Body of pancreas (tissue), 4 donors: ENCODE data around the gene IGF1R.

Experiments used
- POLR2A ChIP-seq, 3 donors: fragments of 450-650 bp; IDR thresholded peaks; one replicate each; pipeline ENCODE4 v1.6.1; 2016; ENCODE audit warnings: antibody characterized with exemption in 3 of 3, mild to moderate bottlenecking in 2 of 3
- TF ChIP-seq, protein P1 (sequence below), 7 experiments: fragments of 450-650 bp in 4 of 7; fragments of 200-600 bp in 3 of 7; sonication (generic) in 3 of 7; IDR thresholded peaks; one replicate each; pipeline ENCODE4 v1.5.1; 2016 to 2019; ENCODE audit warnings: antibody characterized with exemption in 7 of 7

DNA sequence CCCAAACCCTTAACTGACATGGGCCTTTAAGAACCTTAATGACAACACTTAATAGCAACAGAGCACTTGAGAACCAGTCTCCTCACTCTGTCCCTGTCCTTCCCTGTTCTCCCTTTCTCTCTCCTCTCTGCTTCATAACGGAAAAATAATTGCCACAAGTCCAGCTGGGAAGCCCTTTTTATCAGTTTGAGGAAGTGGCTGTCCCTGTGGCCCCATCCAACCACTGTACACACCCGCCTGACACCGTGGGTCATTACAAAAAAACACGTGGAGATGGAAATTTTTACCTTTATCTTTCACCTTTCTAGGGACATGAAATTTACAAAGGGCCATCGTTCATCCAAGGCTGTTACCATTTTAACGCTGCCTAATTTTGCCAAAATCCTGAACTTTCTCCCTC is 309.3 kb downstream of the IGF1R start:
- no peak for TF ChIP-seq POLR2A (IDR thresholded peaks at IDR 0.05)
- TF ChIP-seq, protein P1, sequence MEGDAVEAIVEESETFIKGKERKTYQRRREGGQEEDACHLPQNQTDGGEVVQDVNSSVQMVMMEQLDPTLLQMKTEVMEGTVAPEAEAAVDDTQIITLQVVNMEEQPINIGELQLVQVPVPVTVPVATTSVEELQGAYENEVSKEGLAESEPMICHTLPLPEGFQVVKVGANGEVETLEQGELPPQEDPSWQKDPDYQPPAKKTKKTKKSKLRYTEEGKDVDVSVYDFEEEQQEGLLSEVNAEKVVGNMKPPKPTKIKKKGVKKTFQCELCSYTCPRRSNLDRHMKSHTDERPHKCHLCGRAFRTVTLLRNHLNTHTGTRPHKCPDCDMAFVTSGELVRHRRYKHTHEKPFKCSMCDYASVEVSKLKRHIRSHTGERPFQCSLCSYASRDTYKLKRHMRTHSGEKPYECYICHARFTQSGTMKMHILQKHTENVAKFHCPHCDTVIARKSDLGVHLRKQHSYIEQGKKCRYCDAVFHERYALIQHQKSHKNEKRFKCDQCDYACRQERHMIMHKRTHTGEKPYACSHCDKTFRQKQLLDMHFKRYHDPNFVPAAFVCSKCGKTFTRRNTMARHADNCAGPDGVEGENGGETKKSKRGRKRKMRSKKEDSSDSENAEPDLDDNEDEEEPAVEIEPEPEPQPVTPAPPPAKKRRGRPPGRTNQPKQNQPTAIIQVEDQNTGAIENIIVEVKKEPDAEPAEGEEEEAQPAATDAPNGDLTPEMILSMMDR (IDR thresholded peaks at IDR 0.05) = no peak
